Keratinocyte (primary cell): Measurements from ENCODE around the gene GHRH. TPM values are rescaled to one million over a fixed set of nuclear protein-coding genes. Genes with fewer than 3 reads are reported as not detected.

Source experiments
- DNase-seq: peaks from one replicate; pipeline ENCODE4 v3.0.0-alpha.2; 2011; ENCODE audit warnings: low read depth, missing footprints, low spot score
- FAIRE-seq: peaks from 2 replicates; lab custom pipeline; 2011; peaks lifted over from hg19 to GRCh38; lab: Jason Lieb, UNC
- H2AFZ ChIP-seq: 2 replicates; pipeline ENCODE4 v1.6.0; 2012; ENCODE audit warnings: low read length, control low read depth, inconsistent platforms; ENCODE audit not compliant: control insufficient read depth
- H3K27ac ChIP-seq: 2 replicates; pipeline ENCODE4 v1.5.1; 2011; ENCODE audit warnings: low read length; ENCODE audit not compliant: control insufficient read depth, insufficient read depth
- H3K27me3 ChIP-seq: 3 replicates; pipeline ENCODE4 v1.6.0; 2011; ENCODE audit warnings: low read length; ENCODE audit not compliant: control insufficient read depth, insufficient read depth; ENCODE audit errors: extremely low read depth
- H3K36me3 ChIP-seq, 2 experiments: 2 replicates in 1 of 2; 3 replicates in 1 of 2; pipeline ENCODE4 v1.5.1; 2011; ENCODE audit warnings: low read length in 2 of 2, mild to moderate bottlenecking in 1 of 2; ENCODE audit not compliant: control insufficient read depth in 2 of 2, insufficient read depth in 2 of 2; ENCODE audit errors: extremely low read depth in 1 of 2
- H3K4me1 ChIP-seq: 3 replicates; pipeline ENCODE4 v1.5.1; 2011; ENCODE audit warnings: low read length; ENCODE audit not compliant: control insufficient read depth, insufficient read depth; ENCODE audit errors: extremely low read depth
- H3K4me2 ChIP-seq: 3 replicates; pipeline ENCODE4 v1.6.0; 2011; ENCODE audit warnings: low read depth, low read length; ENCODE audit not compliant: control insufficient read depth, insufficient read depth; ENCODE audit errors: extremely low read depth
- H3K4me3 ChIP-seq, 3 experiments: fragments of 200-600 bp in 1 of 3; sonication (generic) in 1 of 3; 2 replicates in 2 of 3; 3 replicates in 1 of 3; pipeline ENCODE4 v1.5.1; 2011 to 2016; ENCODE audit warnings: low read length in 3 of 3, mild to moderate bottlenecking in 3 of 3, control low read depth in 2 of 3, inconsistent platforms in 1 of 3, low read depth in 1 of 3, mixed read lengths in 1 of 3, mixed run types in 1 of 3, moderate library complexity in 1 of 3; ENCODE audit not compliant: control insufficient read depth in 2 of 3, insufficient read depth in 2 of 3; ENCODE audit errors: extremely low read depth in 1 of 3
- H3K79me2 ChIP-seq: 2 replicates; pipeline ENCODE4 v1.6.0; 2012; ENCODE audit warnings: low read length; ENCODE audit not compliant: control insufficient read depth, insufficient read depth
- H3K9ac ChIP-seq: 3 replicates; pipeline ENCODE4 v1.6.0; 2011; ENCODE audit warnings: low read length; ENCODE audit not compliant: control insufficient read depth, insufficient read depth; ENCODE audit errors: extremely low read depth
- H3K9me1 ChIP-seq: 3 replicates; pipeline ENCODE4 v1.6.0; 2011; ENCODE audit warnings: low read length; ENCODE audit not compliant: control insufficient read depth, insufficient read depth; ENCODE audit errors: extremely low read depth
- H3K9me3 ChIP-seq: 2 replicates; pipeline ENCODE4 v1.5.1; 2012; ENCODE audit warnings: low read depth, low read length; ENCODE audit not compliant: control insufficient read depth
- H4K20me1 ChIP-seq: 3 replicates; pipeline ENCODE4 v1.6.0; 2011; ENCODE audit warnings: low read length; ENCODE audit not compliant: control insufficient read depth, insufficient read depth; ENCODE audit errors: extremely low read depth
- EZH2 ChIP-seq: IDR thresholded peaks from one replicate; pipeline ENCODE4 v1.6.1; 2012; ENCODE audit warnings: inconsistent platforms, mild to moderate bottlenecking, low read length, moderate library complexity
- dilution Hi-C: fragments of 300-500 bp; cut with MboI; formaldehyde crosslinking; loops from one replicate; pipeline ENCODE4 v1.7.0; 2020; ENCODE audit warnings: low sequenced_read_pairs; ENCODE audit not compliant: extremely low pct_ligation_motif_present
- polyA plus RNA-seq, 5 experiments: library from polyadenylated mRNA; depleted of rRNA in 3 of 5; stranded (reverse) in 3 of 5; stranded (forward) in 1 of 5; unstranded in 1 of 5; fragments of >200 nt; gene quantifications; 1 replicate in 1 of 5; 2 replicates in 3 of 5; 3 replicates in 1 of 5; pipeline versions ENCODE4 v1.2.1 to v1.2.3, GENCODE V29; 2011 to 2012; ENCODE audit warnings: missing spikeins in 2 of 5, low read depth in 1 of 5, low replicate concordance in 1 of 5
- TF ChIP-seq, protein P1 (sequence below), 3 experiments: IDR thresholded peaks in 1 of 3; conservative IDR thresholded peaks in 1 of 3; optimal IDR thresholded peaks in 1 of 3; 2 replicates in 2 of 3; 3 replicates in 1 of 3; pipeline versions ENCODE3 to v1.5.1; 2011; ENCODE audit warnings: low read length in 3 of 3, mild to moderate bottlenecking in 3 of 3, moderate library complexity in 2 of 3, control low read depth in 1 of 3, inconsistent platforms in 1 of 3; ENCODE audit not compliant: insufficient read depth in 2 of 3; ENCODE audit errors: extremely low read depth in 1 of 3

The GHRH gene
- polyA plus RNA-seq, 1 donor (not counting 4 experiments of a cell fraction or from before 2014, with no cell fraction given): not detected

DNA sequence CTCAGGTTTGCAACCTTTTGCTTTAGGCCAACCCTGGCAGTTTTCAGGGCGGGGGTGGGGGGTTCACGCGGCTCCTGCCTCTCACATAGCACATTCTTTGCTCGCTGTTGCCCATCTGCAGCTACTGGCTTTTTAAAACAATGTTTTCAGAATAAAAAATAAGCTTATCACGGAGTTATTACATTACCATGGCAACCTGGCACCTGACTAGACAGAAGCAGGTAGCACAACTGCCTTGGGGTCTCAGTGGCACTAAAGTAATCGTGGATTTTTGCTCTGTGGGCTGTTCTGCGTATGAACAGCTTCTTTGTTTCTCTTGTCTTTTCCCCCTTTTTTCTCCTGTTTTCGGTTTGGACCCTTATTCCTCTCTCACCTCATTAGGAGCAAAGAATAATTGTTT is 18.8 kb upstream of the GHRH start:
- FAIRE-seq: no peak
- DNase-seq: no peak
- H4K20me1 ChIP-seq: no peaks in the 10 kb centered on the region
- no peak overlapping the region for H3K4me2 ChIP-seq
- H3K4me3 ChIP-seq: no peak overlapping the region
- no peaks in the 10 kb centered on the region for H3K9me1 ChIP-seq
- H3K79me2 ChIP-seq: no peaks in the 10 kb centered on the region
- H2AFZ ChIP-seq: no peak overlapping the region
- H3K27ac ChIP-seq: no peak overlapping the region
- dilution Hi-C loops: no loop called here
- TF ChIP-seq EZH2: no peak
- TF ChIP-seq, protein P1, sequence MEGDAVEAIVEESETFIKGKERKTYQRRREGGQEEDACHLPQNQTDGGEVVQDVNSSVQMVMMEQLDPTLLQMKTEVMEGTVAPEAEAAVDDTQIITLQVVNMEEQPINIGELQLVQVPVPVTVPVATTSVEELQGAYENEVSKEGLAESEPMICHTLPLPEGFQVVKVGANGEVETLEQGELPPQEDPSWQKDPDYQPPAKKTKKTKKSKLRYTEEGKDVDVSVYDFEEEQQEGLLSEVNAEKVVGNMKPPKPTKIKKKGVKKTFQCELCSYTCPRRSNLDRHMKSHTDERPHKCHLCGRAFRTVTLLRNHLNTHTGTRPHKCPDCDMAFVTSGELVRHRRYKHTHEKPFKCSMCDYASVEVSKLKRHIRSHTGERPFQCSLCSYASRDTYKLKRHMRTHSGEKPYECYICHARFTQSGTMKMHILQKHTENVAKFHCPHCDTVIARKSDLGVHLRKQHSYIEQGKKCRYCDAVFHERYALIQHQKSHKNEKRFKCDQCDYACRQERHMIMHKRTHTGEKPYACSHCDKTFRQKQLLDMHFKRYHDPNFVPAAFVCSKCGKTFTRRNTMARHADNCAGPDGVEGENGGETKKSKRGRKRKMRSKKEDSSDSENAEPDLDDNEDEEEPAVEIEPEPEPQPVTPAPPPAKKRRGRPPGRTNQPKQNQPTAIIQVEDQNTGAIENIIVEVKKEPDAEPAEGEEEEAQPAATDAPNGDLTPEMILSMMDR (optimal IDR thresholded peaks at IDR 0.05 in 1 of 3, IDR thresholded peaks at IDR 0.05 in 1 of 3, conservative IDR thresholded peaks at IDR 0.05 in 1 of 3; ENCODE audit: extremely low read depth in 1 of 3, insufficient read depth in 2 of 3, low read length in 3 of 3): no peak
- H3K27me3 ChIP-seq: no peaks in the 10 kb centered on the region
- H3K9ac ChIP-seq: no peak overlapping the region
- H3K4me1 ChIP-seq: peaks cover 14% of the 10 kb centered on the region
- H3K9me3 ChIP-seq: no peaks in the 10 kb centered on the region
- no peaks in the 10 kb centered on the region for H3K36me3 ChIP-seq

DNA sequence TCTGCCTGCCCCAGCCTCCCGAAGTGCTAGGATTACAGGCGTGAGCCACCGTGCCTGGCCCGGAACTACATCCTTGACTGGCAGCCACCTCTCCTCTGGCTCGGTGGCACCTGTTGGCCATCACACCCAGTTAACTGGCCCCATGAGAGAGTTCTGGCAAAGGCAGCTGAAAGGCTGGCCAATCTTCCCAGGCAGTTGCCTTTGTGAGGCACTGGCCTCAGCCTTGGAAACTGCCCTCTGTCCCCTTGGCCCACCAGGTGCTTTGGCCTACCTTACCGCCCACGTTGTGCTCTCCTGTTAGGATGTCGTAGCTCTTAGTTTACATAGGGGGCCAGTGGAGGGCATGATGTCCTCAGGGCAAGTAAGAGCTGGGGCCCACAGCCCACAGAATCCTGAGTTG is 18.2 kb upstream of the GHRH start:
- no peaks in the 10 kb centered on the region for H3K9me3 ChIP-seq
- H3K9ac ChIP-seq: no peak overlapping the region
- H3K27ac ChIP-seq: no peak overlapping the region
- DNase-seq: no peak
- no peak overlapping the region for H3K4me3 ChIP-seq
- no peak for TF ChIP-seq EZH2
- TF ChIP-seq, protein P1 (optimal IDR thresholded peaks at IDR 0.05 in 1 of 3, IDR thresholded peaks at IDR 0.05 in 1 of 3, conservative IDR thresholded peaks at IDR 0.05 in 1 of 3; ENCODE audit: extremely low read depth in 1 of 3, insufficient read depth in 2 of 3, low read length in 3 of 3): no peak
- dilution Hi-C loops: no loop called here
- peaks cover 14% of the 10 kb centered on the region for H3K4me1 ChIP-seq
- H4K20me1 ChIP-seq: no peaks in the 10 kb centered on the region
- no peak for FAIRE-seq
- H3K9me1 ChIP-seq: no peaks in the 10 kb centered on the region
- H3K4me2 ChIP-seq: no peak overlapping the region
- H3K27me3 ChIP-seq: no peaks in the 10 kb centered on the region
- no peaks in the 10 kb centered on the region for H3K79me2 ChIP-seq
- no peaks in the 10 kb centered on the region for H3K36me3 ChIP-seq
- H2AFZ ChIP-seq: no peak overlapping the region
